ENCODE data around the gene MACROD1.
A peak's percentile ranks its signal among the peaks of the same experiment; 100 is the strongest.

Gene MACROD1

DNA sequence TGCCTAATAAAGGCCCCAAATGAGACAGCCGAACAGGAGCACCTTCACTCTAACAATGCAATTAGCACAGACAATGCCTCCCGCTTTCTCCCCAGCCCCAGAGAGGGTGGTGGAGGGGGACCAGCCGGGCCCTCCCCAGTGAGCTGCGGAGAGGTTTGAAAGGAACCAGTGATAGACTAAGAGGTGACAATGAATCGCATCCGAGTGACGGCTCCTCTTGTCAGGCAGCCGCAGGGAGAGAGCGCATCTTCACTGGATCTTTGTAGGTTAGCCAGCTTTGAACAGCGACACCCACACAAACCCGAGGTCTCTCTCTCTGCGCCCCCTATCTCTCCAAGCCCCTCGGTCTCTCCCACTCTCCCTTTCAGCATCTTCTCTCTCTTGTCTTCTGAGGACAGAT is 102.1 kb downstream of the MACROD1 start:
- no peak for DNase-seq (ENCODE audit: low read depth)
- in situ Hi-C loops (cut with HindIII; ENCODE audit: low sequenced_read_pairs) = no loop called here
- TF ChIP-seq, protein P1, sequence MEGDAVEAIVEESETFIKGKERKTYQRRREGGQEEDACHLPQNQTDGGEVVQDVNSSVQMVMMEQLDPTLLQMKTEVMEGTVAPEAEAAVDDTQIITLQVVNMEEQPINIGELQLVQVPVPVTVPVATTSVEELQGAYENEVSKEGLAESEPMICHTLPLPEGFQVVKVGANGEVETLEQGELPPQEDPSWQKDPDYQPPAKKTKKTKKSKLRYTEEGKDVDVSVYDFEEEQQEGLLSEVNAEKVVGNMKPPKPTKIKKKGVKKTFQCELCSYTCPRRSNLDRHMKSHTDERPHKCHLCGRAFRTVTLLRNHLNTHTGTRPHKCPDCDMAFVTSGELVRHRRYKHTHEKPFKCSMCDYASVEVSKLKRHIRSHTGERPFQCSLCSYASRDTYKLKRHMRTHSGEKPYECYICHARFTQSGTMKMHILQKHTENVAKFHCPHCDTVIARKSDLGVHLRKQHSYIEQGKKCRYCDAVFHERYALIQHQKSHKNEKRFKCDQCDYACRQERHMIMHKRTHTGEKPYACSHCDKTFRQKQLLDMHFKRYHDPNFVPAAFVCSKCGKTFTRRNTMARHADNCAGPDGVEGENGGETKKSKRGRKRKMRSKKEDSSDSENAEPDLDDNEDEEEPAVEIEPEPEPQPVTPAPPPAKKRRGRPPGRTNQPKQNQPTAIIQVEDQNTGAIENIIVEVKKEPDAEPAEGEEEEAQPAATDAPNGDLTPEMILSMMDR (IDR thresholded peaks at IDR 0.05; ENCODE audit: low read depth, low read length, missing control alignments) = no peak
- no peak overlapping the region for H3K4me3 ChIP-seq (ENCODE audit: low read depth, low read length)

DNA sequence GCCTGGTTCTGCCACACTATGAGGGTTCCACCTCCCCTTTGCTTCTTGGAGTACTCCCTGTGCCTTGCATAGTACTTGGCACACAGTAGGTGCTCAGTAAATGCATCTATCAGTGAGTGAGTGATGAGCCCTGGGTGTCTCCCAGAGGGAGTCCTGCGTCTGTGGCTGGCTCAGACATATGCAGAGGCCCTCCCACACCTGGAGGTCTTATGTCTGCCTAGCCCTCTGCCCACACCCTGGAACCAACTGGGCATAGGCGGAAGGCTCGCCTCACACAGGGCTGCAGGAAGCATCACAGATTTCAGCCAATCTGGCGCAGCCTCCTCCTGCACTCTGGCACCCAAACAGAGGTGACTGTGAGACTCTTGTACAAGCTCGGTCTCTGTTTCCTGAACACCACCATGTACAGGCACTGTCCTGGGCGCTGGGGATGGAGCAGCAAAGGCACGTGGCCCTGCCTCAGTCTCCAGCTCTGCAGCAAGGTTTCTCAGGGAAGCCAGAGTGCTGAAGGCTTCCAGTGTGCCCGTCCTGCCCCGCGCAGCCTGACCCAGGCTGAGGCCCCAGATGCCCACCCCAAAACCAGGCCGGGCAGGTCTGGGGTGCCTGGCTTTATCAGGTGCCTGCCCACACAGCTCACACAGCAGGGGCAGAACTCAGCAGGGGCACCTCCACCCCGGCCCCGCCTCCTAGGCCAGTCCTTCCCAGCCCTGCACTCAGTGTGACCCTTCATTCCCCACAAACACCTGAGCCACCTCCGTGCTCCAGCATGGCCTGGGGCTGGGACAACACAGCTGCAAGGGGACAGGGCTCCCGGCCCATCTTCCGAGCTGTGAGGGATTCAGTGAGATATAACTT is 103.5 kb downstream of the MACROD1 start:
- in situ Hi-C loops (cut with HindIII; ENCODE audit: low sequenced_read_pairs) = no loop called here
- DNase-seq (ENCODE audit: low read depth) = no peak
- TF ChIP-seq, protein P1 (IDR thresholded peaks at IDR 0.05; ENCODE audit: low read depth, low read length, missing control alignments) = no peak

DNA sequence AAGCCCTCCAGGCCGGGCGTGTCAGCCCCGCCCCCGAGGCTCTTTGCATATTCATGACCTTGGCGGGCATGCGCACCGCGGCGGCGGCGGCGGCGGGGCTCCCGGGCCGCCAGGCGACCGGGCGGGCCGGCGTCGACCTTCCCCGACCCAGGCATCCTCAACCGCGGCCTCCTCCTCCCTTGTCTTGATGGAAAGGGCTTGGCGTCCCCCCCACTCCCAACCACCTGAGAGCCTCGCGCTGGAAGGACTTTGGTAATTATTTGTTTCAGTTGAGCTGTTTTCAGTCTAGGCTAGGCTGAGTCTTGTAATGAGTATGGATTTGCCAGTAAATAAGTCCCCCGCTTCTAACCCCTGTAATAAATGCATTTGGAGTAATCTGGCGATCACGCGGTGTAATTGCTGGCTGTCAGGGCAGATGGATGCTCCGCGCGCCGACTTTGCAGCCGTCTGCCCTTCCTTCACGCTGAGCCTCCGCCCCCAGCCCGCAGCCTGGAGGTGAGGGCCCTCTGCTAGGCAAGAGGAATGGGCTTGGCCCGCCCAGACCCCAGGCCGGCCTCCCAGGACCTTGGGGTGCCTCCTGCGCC is 105.0 kb downstream of the MACROD1 start:
- H3K4me3 ChIP-seq (ENCODE audit: low read depth, low read length) = peak overlapping the region; percentile 33
- TF ChIP-seq, protein P1 (IDR thresholded peaks at IDR 0.05; ENCODE audit: low read depth, low read length, missing control alignments) = no peak
- DNase-seq (ENCODE audit: low read depth) = no peak
- in situ Hi-C loops (cut with HindIII; ENCODE audit: low sequenced_read_pairs) = no loop called here

More for the DNA sequence above, 103.5 kb downstream of the MACROD1 start:
- H3K4me3 ChIP-seq (ENCODE audit: low read depth, low read length) = no peak overlapping the region

DNA sequence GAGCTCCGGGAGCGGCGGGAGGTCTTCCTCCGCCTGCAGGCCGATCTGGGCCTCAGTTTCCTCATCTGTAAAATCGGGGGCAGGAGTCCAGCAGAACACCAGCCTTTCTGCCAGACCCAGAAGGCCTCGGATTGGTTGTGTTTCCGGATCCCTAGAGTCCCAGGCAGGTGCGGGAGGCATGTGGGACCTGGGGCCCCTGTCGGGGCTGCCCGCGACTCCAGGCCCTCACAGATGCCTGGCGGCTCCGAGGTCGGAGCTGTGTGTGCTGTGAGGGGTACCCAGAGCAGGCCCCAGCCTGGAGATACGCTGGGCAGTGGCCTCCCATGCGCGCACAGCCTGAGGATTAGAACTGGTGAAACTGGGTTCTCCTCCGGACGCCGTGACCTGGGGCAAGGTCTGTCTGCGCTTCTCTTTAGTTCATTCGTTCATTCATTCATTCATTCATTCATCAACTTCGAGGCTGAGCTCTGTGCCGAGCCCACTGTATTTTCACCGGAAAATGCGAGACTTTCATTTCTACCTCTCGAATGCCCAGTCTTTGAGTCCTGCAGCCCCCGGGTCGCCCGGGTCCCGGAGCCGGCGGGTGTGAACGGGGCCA is 105.6 kb downstream of the MACROD1 start:
- TF ChIP-seq, protein P1 (IDR thresholded peaks at IDR 0.05; ENCODE audit: low read depth, low read length, missing control alignments) = no peak
- in situ Hi-C loops (cut with HindIII; ENCODE audit: low sequenced_read_pairs) = no loop called here
- no peak for DNase-seq (ENCODE audit: low read depth)
- H3K4me3 ChIP-seq (ENCODE audit: low read depth, low read length) = peak overlapping the region; percentile 33

DNA sequence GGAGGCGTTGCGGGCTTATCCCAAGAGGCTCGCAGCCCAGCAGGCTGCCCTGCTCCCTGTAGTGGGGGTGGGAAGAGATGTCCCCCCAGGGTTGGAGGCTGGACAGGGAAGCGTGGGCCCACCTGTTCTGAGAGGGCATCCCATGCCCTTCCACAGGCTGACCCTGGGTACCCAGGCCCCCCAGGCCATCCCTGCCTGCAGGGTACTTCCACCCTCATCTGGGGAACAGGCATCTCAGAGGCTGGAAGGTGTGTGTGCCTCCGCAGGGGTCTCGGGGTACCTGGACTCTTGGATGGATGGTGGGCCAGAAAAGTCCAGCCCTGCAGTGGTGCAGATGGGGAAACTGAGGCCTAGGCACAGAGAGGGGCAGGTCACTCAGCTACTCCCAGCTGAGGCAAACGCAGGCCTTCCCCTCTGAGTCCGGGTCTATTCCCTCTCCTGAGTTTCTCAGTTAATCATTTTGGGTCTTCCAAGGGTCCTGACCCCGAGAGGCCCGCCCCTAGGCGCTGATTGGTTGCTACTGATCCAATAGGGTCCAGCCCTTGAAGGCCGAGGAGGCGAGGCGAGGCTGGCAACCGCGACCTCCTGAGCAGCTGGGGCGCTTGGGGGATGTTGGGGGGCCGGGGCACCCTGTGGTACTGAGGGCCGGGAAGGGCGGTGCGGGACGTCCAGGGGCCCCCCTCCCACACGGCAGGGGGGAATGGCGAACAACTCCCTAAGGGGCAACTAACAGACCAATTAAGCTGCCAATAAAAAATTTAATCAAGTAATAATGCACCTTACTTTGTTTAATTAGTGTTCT is 106.4 kb downstream of the MACROD1 start:
- no peak for DNase-seq (ENCODE audit: low read depth)
- no peak overlapping the region for H3K4me3 ChIP-seq (ENCODE audit: low read depth, low read length)
- in situ Hi-C loops (cut with HindIII; ENCODE audit: low sequenced_read_pairs) = no loop called here
- TF ChIP-seq, protein P1 (IDR thresholded peaks at IDR 0.05; ENCODE audit: low read depth, low read length, missing control alignments) = no peak

DNA sequence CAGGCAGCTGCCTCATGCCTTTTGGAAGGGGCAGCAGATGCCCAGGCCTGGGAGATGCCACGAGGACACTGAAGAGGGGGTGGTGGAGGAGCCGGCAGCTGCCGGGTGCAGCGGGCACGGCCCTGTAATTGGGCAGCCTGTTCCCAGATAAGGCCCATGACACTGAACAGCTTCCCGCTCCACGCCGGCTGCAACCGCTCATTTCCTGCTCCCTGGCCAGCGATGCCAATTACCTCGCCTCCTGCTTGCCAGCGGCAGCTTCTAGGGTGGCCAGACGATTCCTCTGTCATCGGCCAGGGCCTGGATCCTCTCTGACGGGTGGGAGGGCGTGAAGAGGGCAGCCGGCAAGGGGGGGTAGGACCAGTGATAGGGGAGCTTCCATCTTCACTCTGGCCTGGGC is 107.4 kb downstream of the MACROD1 start:
- TF ChIP-seq, protein P1 (IDR thresholded peaks at IDR 0.05; ENCODE audit: low read depth, low read length, missing control alignments) = no peak
- no peak overlapping the region for H3K4me3 ChIP-seq (ENCODE audit: low read depth, low read length)
- DNase-seq (ENCODE audit: low read depth) = no peak
- in situ Hi-C loops (cut with HindIII; ENCODE audit: low sequenced_read_pairs) = no loop called here
